HEK293 (cell line): ENCODE results near the gene GC.

Source experiments
- CTCF ChIA-PET: fragments of 350-600 bp; formaldehyde crosslinking; extraction: SDS; loops from one replicate; lab custom pipeline; 2021; ENCODE audit warnings: antibody characterized with exemption; lab: Yijun Ruan, JAX
- POLR2A ChIA-PET: fragments of 300-600 bp; formaldehyde crosslinking; extraction: SDS; loops from one replicate; lab custom pipeline; 2020; ENCODE audit warnings: antibody characterized with exemption, inconsistent platforms; lab: Yijun Ruan, JAX
- H3K27ac ChIP-seq: fragments of 200-500 bp; sonication (Bioruptor generic); 2 replicates; pipeline ENCODE4 v1.5.1; 2014; ENCODE audit warnings: low read depth, low read length, control low read depth, inconsistent platforms; ENCODE audit errors: extremely low read depth
- H3K36me3 ChIP-seq, 2 experiments: fragments of 200-500 bp in 1 of 2; sonication (Bioruptor generic) in 1 of 2; 1 replicate in 1 of 2; 2 replicates in 1 of 2; pipeline ENCODE4 v1.5.1; 2014 to 2017; ENCODE audit warnings: inconsistent platforms in 2 of 2, low read length in 2 of 2; ENCODE audit not compliant: control insufficient read depth in 2 of 2, insufficient read depth in 1 of 2
- H3K4me1 ChIP-seq: fragments of 200-500 bp; sonication (Bioruptor generic); 2 replicates; pipeline ENCODE4 v1.5.1; 2014; ENCODE audit warnings: mild to moderate bottlenecking, low read length, inconsistent platforms; ENCODE audit not compliant: control insufficient read depth, insufficient read depth
- H3K4me3 ChIP-seq: 2 replicates; pipeline ENCODE4 v1.5.1; 2011; ENCODE audit warnings: low read depth, mild to moderate bottlenecking, control low read depth, low read length, moderate library complexity
- H3K9me3 ChIP-seq: fragments of 200-500 bp; sonication (Bioruptor generic); 2 replicates; pipeline ENCODE4 v1.5.1; 2014; ENCODE audit warnings: low read depth, low read length, inconsistent platforms; ENCODE audit not compliant: control insufficient read depth, insufficient read depth
- BCL11B ChIP-seq: fragments of 450-650 bp; formaldehyde crosslinking; IDR thresholded peaks from 2 replicates; pipeline ENCODE4 v1.5.1; 2016; ENCODE audit warnings: low read depth, missing biosample characterization, missing genetic modification characterization
- HOXD13 ChIP-seq: sonication (generic); formaldehyde crosslinking; IDR thresholded peaks from 2 replicates; pipeline ENCODE4 v1.8.0; 2022; ENCODE audit warnings: missing genetic modification reagents, borderline replicate concordance
- INSM2 ChIP-seq: fragments of 450-650 bp; formaldehyde crosslinking; IDR thresholded peaks from 2 replicates; pipeline ENCODE4 v1.5.1; 2016; ENCODE audit warnings: missing biosample characterization, missing genetic modification characterization
- KLF8 ChIP-seq: fragments of 450-650 bp; formaldehyde crosslinking; IDR thresholded peaks from 2 replicates; pipeline ENCODE4 v1.5.1; 2016; ENCODE audit warnings: missing biosample characterization, missing genetic modification characterization
- MYNN ChIP-seq: fragments of 450-650 bp; formaldehyde crosslinking; IDR thresholded peaks from 2 replicates; pipeline ENCODE4 v1.5.1; 2016; ENCODE audit warnings: missing biosample characterization, missing genetic modification characterization, borderline replicate concordance
- SCRT2 ChIP-seq: fragments of 450-650 bp; formaldehyde crosslinking; IDR thresholded peaks from 2 replicates; pipeline ENCODE4 v1.5.1; 2016; ENCODE audit warnings: missing biosample characterization, missing genetic modification characterization
- SP3 ChIP-seq: fragments of 450-650 bp; formaldehyde crosslinking; IDR thresholded peaks from 2 replicates; pipeline ENCODE4 v1.5.1; 2016; ENCODE audit warnings: missing biosample characterization, missing genetic modification characterization
- SP7 ChIP-seq: fragments of 450-650 bp; formaldehyde crosslinking; IDR thresholded peaks from 2 replicates; pipeline ENCODE4 v1.5.1; 2016; ENCODE audit warnings: missing biosample characterization, missing genetic modification characterization
- TRIM28 ChIP-seq: IDR thresholded peaks from 2 replicates; pipeline ENCODE4 v1.6.1; 2011; ENCODE audit warnings: low read length, control low read depth, borderline replicate concordance
- ZBTB6 ChIP-seq: fragments of 450-650 bp; formaldehyde crosslinking; IDR thresholded peaks from 2 replicates; pipeline ENCODE4 v1.5.1; 2017; ENCODE audit warnings: missing biosample characterization, missing genetic modification characterization
- ZEB2 ChIP-seq: fragments of 450-650 bp; formaldehyde crosslinking; IDR thresholded peaks from 2 replicates; pipeline ENCODE4 v1.5.1; 2016; ENCODE audit warnings: missing biosample characterization, missing genetic modification characterization
- ZFP37 ChIP-seq: fragments of 450-650 bp; formaldehyde crosslinking; IDR thresholded peaks from 2 replicates; pipeline ENCODE4 v1.5.1; 2016; ENCODE audit warnings: missing biosample characterization, missing genetic modification characterization
- ZFP69B ChIP-seq: fragments of 450-650 bp; formaldehyde crosslinking; IDR thresholded peaks from 2 replicates; pipeline ENCODE4 v1.5.1; 2016; ENCODE audit warnings: missing biosample characterization, missing genetic modification characterization
- ZIC2 ChIP-seq: fragments of 450-650 bp; formaldehyde crosslinking; IDR thresholded peaks from 2 replicates; pipeline ENCODE4 v1.5.1; 2016; ENCODE audit warnings: missing biosample characterization, missing genetic modification characterization
- ZNF114 ChIP-seq: fragments of 450-650 bp; formaldehyde crosslinking; IDR thresholded peaks from 2 replicates; pipeline ENCODE4 v1.5.0; 2017; ENCODE audit warnings: missing biosample characterization, missing genetic modification characterization
- ZNF121 ChIP-seq: fragments of 450-650 bp; formaldehyde crosslinking; IDR thresholded peaks from 2 replicates; pipeline ENCODE4 v1.5.1; 2016; ENCODE audit warnings: missing biosample characterization, missing genetic modification characterization
- ZNF133 ChIP-seq: fragments of 450-650 bp; formaldehyde crosslinking; IDR thresholded peaks from 2 replicates; pipeline ENCODE4 v1.5.1; 2016; ENCODE audit warnings: missing biosample characterization, missing genetic modification characterization
- ZNF16 ChIP-seq: fragments of 450-650 bp; formaldehyde crosslinking; IDR thresholded peaks from 2 replicates; pipeline ENCODE4 v1.5.1; 2016; ENCODE audit warnings: low read depth, missing biosample characterization, missing genetic modification characterization
- ZNF184 ChIP-seq: fragments of 450-650 bp; IDR thresholded peaks from 2 replicates; pipeline ENCODE4 v1.5.1; 2018; ENCODE audit warnings: missing biosample characterization, mild to moderate bottlenecking, missing genetic modification characterization
- ZNF2 ChIP-seq: fragments of 450-650 bp; formaldehyde crosslinking; IDR thresholded peaks from 2 replicates; pipeline ENCODE4 v1.5.1; 2016; ENCODE audit warnings: missing biosample characterization, missing genetic modification characterization
- ZNF501 ChIP-seq: fragments of 450-650 bp; formaldehyde crosslinking; IDR thresholded peaks from 2 replicates; pipeline ENCODE4 v1.5.1; 2016; ENCODE audit warnings: missing biosample characterization, missing genetic modification characterization
- ZNF518A ChIP-seq: fragments of 450-650 bp; formaldehyde crosslinking; conservative IDR thresholded peaks from 2 replicates; pipeline ENCODE4 v1.5.1; 2016; ENCODE audit warnings: low read depth, missing biosample characterization, missing genetic modification characterization
- ZNF549 ChIP-seq: fragments of 450-650 bp; IDR thresholded peaks from 2 replicates; pipeline ENCODE4 v1.5.1; 2018; ENCODE audit warnings: missing biosample characterization, missing genetic modification characterization, mild to moderate bottlenecking, inconsistent platforms, moderate library complexity
- ZNF558 ChIP-seq: fragments of 450-650 bp; formaldehyde crosslinking; IDR thresholded peaks from 2 replicates; pipeline ENCODE4 v1.5.1; 2016; ENCODE audit warnings: missing biosample characterization, missing genetic modification characterization
- ZNF560 ChIP-seq: fragments of 450-650 bp; formaldehyde crosslinking; IDR thresholded peaks from 2 replicates; pipeline ENCODE4 v1.5.1; 2017; ENCODE audit warnings: missing biosample characterization, missing genetic modification characterization, borderline replicate concordance
- ZNF571 ChIP-seq: fragments of 450-650 bp; formaldehyde crosslinking; IDR thresholded peaks from 2 replicates; pipeline ENCODE4 v1.5.0; 2017; ENCODE audit warnings: missing biosample characterization, missing genetic modification characterization
- ZNF585B ChIP-seq: fragments of 450-650 bp; formaldehyde crosslinking; IDR thresholded peaks from 2 replicates; pipeline ENCODE4 v1.5.1; 2016; ENCODE audit warnings: missing biosample characterization, missing genetic modification characterization
- ZNF621 ChIP-seq: fragments of 450-650 bp; formaldehyde crosslinking; IDR thresholded peaks from 2 replicates; pipeline ENCODE4 v1.5.1; 2017; ENCODE audit warnings: missing biosample characterization, missing genetic modification characterization
- ZNF747 ChIP-seq: fragments of 450-650 bp; formaldehyde crosslinking; IDR thresholded peaks from 2 replicates; pipeline ENCODE4 v1.5.1; 2016; ENCODE audit warnings: missing biosample characterization, missing genetic modification characterization

The GC gene

DNA sequence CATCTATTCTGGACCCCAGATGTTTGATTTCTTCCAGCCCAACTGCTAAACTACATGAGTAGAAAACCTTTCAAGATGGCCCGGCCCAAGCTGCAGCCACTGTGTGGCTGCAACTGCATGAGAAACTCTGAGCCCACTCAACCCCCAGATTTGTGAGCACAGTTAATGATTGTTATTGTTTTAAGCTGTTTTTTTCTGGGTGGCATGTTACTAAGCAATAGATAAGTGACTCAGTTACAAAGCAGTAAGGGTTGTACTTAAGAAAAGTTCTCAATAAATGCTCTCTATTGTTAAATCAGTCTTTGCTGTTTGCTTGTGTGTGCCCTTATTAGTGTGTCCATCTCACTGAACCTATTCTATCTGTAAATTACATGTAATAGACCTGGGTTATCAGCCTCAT lies 51.8 kb downstream of the GC start:
- TF ChIP-seq KLF8 (no peak), ZNF114 (tag by site-specific recombination) (no peak), ZNF16 (no peak), ZNF501 (tag by site-specific recombination) (no peak), ZNF571 (tag by site-specific recombination) (no peak), ZFP69B (no peak), ZNF549 (tag by site-specific recombination) (no peak), SP3 (tag by site-specific recombination) (no peak), ZNF2 (tag by site-specific recombination) (no peak), ZBTB6 (tag by site-specific recombination) (no peak), ZNF558 (tag by site-specific recombination) (no peak), MYNN (tag by site-specific recombination) (no peak), SCRT2 (tag by site-specific recombination) (no peak), ZFP37 (no peak), ZNF585B (tag by site-specific recombination) (no peak), ZNF184 (tag by site-specific recombination) (no peak), ZIC2 (tag by site-specific recombination) (no peak), ZNF518A (tag by site-specific recombination) (no peak), HOXD13 (CRISPR knock-in tag) (no peak)
- Histone ChIP-seq H3K4me1 (no peaks in the 10 kb centered on the region), H3K9me3 (no peaks in the 10 kb centered on the region), H3K27ac (no peak overlapping the region), H3K36me3 (no peaks in the 10 kb centered on the region), H3K4me3 (no peak overlapping the region)
- CTCF ChIA-PET, result interaction anchor here (1.1 kb wide), 1 partner anchor 554 kb away, joined by 5 read pairs; no protein-coding TSS in a partner anchor
- POLR2A ChIA-PET, result no interaction called here

- H3K4me1 ChIP-seq, result no peaks in the 10 kb centered on the region
- H3K36me3 ChIP-seq, result no peaks in the 10 kb centered on the region
- H3K27ac ChIP-seq, result no peak overlapping the region
- CTCF ChIA-PET, result no interaction called here
- no peak overlapping the region for H3K4me3 ChIP-seq
- POLR2A ChIA-PET, result no interaction called here
- no peaks in the 10 kb centered on the region for H3K9me3 ChIP-seq
- TF ChIP-seq ZEB2 (tag by site-specific recombination) (no peak), ZNF560 (no peak), ZNF121 (no peak), SP7 (no peak), TRIM28 (no peak), INSM2 (tag by site-specific recombination) (no peak), BCL11B (tag by site-specific recombination) (no peak), ZNF621 (tag by site-specific recombination) (no peak), ZNF133 (no peak), ZNF747 (tag by site-specific recombination) (no peak)
Measured at GRCh38 chr4:71729856-71730255, 54.0 kb downstream of the GC start.
